Activated CD4-positive, alpha-beta T cell treated with anti-CD3 and anti-CD28 coated beads, Interleukin-2, amount 50 U/mL, for 16 hours (primary cell): Measurements from ENCODE around the gene CENPQ.
A peak's percentile ranks its signal among the peaks of the same experiment; 100 is the strongest.

Source experiments
- DNase-seq: peaks from one replicate; pipeline ENCODE4 v3.0.0-alpha.2; 2020

Gene CENPQ

DNA sequence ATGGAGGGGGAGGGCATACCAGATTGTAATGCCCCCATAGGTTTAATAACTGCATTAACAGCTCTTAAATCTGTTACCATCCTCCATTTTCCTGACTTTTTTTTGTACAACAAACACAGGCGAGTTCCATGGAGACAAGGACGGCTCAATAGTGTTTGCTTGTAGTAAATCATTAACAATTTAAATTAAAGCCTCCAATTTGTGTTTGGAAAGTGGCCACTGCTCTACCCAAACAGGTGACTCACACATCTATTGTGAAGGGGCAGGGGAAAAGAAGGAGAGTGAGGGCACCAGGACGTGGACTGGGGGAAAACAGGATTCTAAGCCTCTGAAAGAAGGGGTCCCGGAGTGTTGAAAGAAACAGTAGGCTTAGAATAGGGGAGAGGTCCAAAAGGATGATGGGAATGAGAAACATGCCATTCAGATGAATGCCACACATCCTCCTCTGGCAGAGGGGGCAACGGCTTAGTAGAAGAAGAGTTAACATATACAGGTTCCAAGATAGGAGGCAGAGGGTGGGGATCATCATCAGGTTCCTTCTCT lies 43.5 kb downstream of the CENPQ start:
- DNase-seq: no peak

DNA sequence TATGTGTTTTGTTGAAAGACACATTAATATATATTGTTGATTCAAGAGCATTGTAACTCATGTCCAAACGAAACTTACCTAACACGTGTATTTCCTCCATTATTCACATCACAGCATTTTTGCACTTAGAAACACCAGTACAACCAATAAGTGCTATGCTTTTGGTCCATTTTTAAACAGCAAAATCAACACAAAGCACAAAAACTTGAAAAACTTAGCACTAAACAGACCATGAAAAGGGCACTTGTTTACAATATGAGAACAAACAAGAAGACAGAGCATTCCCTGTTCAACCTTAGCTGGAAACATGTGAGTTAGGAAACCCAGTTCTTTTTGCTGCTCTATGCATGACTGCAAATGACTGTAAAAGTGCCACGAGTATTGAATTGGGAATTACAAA lies 46.2 kb downstream of the CENPQ start:
- no peak for DNase-seq

DNA sequence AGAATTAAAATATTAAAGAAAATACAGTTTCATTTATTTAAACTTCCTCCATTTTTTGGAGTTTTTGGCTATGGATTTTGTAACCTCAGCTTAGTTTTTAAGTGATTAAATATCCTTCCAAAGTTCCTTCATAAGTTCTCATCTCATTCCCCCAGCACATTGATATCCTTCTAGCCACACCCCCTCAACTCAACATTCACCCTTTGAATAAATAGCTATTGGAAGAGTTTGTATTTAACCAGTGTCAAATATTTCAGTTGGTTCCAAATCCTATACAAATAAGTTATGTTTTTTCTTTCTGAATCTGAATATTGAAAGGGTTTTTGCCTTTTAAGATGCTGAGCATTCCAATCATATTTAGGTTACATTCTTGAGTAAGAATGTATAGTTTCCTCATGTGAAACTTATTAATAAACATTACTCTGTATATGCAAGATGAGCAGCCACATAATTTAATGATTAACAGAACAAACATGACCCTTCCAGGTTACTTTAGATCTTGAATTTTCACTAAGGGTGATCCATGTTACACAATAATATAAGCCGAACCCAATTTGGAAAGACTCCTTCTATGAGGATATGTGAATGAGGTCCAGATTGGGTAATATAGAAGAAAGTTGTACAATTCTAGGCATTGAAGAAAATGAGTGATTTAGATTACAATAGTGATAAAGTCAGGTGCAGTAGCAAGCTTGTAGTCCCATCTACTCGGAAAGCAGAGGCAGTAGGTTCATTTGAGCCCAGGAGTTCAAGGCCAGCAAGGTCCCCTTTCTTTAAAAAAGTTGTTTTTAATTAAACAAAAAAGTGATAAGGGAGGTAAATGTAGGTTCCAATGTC lies 50.2 kb downstream of the CENPQ start:
- no peak for DNase-seq

DNA sequence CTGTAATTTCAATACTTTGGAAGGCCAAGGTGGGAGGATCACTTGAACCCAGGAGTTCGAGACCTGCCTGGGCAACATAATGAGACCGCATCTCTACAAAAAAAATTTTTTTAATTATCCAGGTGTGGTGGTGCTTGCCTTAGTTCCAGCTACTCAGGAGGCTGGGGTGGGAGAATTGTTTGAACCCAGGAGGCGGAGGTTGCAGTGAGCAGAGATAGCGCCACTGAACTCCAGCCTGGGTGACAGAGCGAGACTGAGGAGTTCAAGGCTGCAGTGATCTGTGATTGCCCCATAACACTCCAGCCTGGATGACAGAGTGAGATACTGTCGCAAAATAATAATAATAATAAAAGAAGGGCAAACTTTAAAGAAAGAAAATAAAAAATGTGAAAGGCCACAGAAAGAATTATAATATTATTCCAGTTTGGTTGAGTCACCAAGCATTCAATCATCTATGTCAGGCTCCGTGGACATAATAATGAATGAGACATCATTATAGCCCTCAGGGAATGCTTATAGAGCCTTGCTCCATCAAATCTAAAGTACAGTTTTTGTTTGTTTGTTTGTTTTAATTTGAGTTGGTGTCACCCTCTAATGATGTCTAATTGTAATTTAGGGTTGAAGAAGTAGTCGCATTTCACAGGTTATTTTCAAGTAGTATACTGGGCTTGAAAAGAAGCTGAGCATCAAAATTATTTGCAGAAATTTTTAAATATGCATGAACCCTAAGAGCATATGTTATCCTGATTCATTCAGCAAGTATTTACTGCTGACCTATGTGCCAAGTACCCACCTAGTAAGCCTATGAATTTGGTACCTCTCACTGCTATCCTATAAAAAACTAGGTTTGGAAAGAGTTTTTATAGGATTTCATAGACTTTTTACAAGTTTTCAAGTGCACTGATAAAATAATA lies 51.7 kb downstream of the CENPQ start:
- DNase-seq: no peak

DNA sequence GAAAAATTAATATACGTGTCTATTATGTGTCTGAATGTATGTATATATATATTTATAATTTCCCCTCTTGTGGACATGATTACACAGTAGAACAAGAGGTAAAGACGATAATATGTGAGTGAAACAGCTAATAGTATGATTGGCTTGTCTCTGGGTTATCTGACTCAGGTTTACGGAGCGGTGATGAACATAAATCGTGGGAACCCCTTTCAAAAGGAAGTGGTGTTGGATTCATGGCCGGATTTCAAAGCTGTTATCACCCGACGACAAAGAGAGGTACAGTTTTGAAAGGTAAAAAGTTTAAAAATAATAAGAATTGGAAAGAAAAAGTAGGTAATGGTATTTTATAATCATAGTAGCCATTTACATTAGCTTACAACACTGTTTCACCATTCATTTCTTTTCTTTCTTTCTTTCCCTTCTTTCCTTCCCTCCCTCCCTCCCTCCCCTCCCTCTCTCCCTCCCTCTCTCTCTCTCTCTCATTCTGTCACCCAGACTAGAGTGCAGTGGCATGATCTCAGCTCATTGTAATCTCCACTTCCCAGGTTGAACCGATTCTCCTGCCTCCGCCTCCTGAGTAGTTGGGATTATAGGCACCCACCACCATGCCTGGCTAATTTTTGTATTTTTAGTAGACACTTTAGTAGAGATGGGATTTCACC lies 52.4 kb downstream of the CENPQ start:
- no peak for DNase-seq

DNA sequence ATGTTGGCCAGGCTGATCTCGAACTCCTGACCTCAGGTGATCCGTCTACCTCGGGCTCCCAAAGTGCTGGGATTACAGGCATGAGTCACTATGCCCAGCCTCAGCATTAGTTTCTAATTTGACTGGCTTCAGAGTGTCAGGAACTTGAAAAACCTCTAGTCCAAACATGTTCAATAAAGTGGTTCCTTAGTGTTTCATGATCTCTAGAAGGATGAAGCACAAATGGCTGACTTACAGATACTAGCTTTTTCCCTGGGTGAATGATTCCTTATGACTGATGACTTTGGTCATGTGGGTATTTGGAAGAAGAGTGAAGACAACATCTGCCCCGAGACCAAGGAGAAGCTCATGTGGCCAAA lies 53.0 kb downstream of the CENPQ start:
- no peak for DNase-seq

DNA sequence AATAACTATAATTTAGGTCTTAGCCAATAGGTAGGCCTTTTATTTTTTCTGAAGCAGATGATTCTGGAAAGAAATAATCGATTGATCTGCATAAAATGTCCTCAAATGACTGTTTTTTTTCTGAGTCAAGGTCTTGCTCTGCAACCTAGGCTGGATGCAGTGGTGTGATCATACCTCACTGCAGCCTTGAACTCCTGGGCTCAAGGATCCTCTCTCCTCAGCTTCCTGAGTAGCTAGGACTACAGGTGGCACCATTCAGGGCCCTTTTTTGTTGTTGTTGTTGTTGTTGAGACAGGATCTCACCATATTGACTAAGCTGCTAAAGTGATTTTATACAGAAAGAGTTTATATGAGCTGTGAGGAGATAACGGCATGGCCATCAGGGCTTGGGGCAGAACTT lies 54.7 kb downstream of the CENPQ start:
- no peak for DNase-seq

DNA sequence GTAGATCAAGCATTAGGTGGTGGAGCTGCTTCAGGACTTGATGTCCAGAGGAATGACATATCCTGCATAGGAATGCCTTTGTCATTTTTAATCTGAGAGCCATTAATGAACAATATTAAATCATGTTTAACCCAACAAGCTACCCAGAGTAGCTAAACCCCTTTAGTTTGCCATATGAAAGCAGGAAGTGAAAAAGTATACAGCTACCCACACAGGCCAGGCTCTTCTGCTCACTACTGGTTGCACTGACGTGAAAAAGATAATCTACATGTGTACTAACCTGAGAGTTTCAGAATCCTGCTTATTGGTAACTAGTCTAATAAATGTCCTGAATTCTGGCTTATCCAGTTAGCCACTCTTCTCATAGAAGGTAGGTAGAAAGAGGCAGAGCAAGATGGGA lies 56.5 kb downstream of the CENPQ start:
- DNase-seq: no peak

DNA sequence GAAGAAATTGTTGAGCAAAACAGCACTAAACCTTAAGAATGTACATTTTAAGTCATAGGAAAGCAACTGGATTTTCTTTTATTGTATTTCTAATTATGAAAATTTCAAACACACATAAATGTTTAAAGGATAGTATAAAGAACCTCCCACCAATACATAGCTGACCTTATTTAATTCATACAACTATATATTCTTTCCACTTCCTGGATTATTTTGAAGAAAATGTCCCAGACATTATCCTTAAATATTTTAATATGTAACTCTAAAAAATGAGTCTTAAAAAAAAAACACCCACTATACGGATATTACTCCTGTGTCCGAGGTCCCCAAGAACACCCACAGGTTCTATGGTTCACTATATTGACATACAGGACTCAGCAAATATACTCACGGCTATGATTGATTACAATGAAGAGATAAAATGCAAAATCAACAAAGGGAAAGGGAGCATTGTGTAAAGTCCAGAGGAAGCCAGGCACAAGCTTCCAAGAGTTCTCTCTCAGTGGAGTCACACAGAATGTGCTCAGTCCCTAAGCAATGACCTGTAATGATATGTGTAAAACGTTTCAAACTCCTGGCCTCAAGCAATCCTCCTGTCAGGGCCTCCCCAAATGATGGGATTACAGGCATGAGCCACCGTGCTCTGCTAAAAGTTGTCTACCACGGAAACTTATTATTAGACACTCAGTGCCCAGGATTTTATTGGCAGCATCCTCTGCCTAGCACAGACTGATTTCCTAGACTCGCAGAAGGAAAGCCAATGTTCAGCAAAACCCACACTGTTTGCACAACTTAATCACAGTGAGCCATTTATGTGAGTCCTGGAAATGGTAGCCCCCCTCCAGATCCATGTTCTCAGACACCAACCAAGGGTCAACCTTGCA lies 59.8 kb downstream of the CENPQ start:
- no peak for DNase-seq

DNA sequence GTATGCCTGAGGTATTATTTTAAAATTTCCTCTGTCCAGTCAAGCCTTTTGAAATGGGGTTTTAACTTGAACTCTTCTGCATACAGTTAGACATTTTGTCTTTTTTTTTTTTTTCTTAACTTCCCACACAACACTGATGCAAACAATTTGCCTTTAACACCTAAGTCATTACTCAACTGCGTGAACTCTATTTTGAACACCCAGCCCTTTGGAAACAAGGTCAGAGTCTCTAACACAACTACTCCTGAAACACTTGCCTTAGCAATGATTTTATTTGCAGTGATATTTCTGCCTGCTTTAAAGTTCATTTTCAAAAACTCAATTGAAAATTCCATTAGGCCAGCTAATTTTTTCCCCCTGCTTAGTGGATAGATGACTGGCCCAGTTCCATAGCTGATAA lies 60.7 kb downstream of the CENPQ start:
- DNase-seq: no peak

DNA sequence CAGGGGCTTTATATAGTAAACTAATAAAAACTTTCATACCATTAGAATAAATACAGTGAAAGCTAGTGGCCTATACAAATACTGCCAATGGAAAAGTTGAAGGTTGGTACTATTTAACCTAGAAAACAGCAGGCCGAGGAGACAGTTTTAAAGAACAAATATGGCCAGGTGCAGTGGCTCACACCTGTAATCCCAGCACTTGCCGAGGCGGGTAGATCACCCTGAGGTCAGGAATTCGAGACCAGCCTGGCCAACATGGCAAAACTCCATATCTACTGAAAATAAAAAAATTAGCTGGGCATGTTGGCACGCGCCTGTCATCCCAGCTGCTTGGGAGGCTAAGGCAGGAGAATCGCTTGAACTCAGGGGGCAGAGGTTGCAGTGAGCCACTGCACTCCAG lies 61.4 kb downstream of the CENPQ start:
- no peak for DNase-seq

DNA sequence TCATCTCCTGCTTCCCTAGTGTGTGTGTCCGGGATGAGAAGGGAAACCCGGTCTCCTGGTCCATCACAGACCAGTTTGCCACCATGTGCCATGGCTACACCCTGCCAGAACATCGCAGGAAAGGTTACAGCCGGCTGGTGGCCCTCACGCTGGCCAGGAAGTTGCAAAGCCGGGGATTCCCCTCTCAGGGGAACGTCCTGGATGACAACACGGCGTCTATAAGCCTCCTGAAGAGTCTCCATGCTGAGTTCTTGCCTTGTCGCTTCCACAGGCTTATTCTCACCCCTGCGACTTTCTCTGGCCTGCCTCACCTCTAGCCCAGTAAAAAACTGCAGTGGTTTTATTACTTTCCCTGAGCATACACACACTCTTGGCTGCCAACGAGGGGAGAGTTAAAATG lies 63.4 kb downstream of the CENPQ start:
- no peak for DNase-seq

DNA sequence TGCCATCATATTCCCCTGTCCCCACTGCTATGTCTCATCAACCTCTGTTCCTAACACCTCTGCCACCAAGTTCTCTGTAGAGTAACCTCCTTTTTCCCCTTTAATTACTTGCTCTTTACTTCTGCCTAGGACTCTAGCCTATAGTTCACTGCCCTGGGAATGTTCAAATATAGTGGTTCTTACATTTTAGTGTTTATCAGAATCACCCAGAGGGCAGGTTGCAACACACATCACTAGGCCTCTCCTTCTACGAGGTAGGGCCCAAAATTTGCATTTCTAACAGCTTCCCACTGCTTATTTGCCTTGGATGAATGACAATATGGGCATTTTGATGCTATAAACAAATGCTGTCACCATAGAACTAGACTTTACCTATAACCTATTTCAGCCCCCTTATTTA lies 64.2 kb downstream of the CENPQ start:
- DNase-seq: no peak

DNA sequence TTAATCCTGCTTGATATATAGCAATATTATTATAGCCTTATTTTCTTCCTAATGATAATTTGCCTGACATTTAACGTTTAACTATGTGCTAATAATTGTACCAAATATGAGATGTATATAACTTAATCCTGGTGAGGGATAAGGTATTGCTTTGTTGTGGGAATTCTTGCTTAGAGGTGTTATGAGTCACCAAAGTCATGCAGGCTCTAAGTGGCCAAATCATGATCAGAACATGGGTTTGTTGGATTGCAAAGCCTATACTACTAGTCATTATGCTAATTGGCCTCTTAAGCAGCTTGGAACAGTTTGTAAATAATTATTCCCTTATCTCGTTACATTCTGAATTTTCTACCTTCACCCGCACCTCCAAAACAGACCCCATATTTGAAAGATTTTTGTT lies 65.4 kb downstream of the CENPQ start:
- no peak for DNase-seq

DNA sequence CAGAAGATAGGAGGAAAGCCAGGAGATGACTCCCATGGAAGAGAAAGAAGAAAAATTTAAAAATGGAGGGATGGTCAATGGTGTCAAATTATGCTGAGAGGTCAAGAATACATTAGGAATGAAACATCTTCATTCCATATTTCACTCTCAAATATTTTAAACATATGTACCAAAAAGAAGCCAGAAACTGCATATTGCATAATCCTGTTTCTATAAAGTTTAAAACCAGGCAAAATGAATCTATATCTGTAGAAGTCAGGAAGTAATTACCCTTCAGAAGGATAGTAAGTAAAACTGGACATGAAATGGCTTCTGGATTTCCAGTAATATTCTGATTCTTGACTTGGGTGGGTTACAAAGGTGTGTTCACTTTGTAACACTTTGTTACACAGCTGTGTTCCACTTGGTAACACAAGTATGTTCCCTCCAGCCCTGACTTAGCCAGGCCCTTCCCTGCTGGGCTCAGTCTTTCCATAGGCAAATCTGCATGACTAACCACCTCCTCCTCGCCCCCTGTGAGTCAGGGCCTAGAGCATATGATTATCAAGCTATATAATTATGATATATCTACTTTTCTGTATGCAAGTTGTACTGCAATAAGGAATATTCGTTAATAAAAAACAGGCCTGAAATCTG lies 67.1 kb downstream of the CENPQ start:
- no peak for DNase-seq

DNA sequence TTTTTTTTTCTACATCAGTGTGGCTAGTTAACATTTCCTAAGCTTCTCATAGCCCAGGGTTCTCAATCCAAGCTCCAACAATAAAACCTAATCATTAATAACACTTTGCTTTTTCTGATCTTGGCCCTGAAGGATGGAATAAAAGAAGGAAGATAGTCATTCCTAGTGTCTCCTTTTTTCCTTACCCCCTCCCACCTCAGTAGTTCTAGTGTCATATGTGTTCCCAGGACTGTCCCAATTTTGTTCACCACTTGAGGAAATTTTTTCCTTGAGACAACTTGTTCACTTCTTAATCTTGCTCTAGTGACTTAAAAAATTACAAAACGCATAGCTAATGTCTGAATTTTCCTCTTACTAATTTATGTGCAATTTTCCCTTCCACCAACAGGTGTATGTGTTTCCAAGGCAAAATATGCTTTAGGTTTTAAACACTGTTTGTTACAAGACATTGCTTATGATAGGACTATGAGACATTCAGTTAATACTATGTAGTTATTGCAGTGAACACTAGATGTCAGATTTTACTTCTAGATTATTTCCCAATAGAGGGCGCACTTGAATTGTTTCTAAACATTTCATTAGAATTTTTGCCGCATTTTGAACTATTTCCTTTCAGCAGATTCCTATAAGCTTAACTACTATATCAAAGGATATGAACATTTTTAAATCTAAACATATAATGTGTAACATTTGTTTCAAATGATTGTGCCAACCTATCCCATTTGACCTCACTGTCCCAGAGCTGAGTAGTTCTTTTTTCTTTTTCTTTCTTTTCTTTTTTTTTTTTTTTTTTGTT lies 68.8 kb downstream of the CENPQ start:
- DNase-seq: peak; percentile 53

DNA sequence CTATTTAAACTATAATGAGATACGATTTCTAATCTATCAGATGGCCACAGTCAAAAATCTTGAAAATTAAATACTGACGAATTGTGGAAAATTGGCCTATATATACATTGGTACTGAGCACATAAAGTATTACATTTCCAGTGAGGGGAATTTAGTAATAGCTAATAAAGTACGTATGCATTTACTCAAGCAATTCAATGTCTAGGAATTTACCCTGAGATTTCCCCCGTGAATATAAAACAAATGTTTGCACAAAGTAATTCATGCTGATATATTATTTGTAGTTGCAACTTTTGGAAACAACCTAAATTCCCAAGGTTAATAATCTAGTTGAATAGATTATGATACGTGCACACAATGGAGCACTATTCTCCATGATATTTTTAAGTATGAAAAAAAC lies 72.6 kb downstream of the CENPQ start:
- DNase-seq: no peak

DNA sequence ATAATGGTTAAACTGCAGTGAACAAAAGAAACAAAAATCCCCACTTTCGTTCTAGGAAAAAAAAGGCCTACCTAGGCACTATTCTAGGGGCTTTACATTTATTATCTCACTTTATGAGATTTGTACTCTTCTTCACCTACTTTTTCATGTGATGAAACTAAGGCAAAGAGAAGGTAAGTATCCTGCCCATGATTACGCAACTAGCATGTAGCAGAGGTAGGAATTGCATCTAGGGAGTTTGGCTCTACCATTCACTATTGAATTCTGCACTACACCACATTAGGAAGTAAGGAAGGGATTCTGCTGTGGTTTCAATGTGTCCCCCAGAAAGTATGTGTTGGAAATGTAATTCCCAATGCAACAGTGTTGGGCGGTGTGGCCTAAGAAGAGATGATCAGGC lies 75.9 kb downstream of the CENPQ start:
- DNase-seq: no peak

DNA sequence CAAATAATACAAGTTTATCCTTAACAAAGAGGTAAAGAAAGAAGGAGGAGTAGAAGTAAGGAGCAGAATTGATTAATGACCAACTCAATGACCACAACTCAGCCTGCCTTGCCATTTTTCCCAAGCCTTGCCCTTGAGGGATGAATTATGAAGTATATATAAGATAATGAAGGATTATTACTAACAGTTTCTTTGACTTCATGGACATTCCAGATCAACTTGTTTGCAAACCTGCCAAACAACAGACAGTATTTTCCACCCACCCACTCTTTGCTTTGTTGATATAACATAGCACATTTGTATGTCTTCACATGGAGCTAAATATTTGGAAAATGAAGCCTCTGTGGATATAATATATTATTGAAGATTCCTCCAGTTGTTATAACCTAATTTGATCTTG lies 77.4 kb downstream of the CENPQ start:
- DNase-seq: no peak

DNA sequence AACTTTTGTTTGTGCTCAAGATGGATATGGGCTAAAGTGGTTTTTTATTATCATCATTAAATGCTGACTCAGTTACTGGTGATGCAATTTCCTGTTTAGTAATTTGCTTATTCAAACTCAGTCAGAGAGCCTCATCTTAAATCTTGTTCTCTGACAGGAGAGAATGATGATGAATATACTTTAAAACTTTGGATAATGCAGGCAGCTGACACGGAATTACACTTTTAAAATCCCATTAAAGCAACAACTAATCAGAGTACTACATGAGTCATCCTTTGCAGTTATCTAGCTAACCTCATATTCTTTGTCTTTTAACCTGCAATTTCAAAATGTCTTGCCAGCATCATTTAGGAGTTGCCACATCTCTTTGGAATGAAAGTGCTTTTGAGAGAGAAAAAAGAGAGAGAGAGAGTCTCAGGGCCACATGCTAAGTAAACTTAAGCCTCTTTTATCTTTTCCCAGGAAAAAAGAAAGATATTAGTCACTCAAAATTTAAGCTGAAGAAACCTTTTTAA lies 78.1 kb downstream of the CENPQ start:
- DNase-seq: no peak

DNA sequence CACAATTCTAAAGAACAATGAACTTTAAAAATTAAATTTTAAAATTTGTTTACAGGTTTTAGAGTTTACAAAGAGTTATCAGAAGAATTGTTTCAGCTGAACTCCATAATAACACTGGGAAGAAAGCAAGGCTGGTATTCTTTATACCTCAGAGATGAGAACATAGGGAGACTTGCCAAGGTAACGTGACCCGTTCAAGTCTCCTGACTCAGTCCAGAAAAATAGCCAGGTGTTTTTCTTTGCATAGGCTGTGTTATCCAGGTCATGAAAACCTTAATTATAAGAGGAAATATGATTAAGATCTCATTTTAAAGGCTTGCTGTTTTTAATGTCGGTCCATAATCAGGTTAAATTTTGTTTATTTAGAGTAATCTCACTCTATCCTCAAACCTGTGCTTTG lies 78.8 kb downstream of the CENPQ start:
- DNase-seq: no peak
